NK-92 (cell line): ENCODE measurements around the gene XKRX.

Experiments used
- DNase-seq: peaks from one replicate; lab custom pipeline; 2025; ENCODE audit not compliant: unreplicated experiment; lab: John Stamatoyannopoulos, UW

The XKRX gene

GRCh38 chrX:100895365-100896075 lies 33.2 kb downstream of the XKRX start:
- DNase-seq: no peak

GRCh38 chrX:100883654-100884053 lies 45.1 kb downstream of the XKRX start:
- no peak for DNase-seq

GRCh38 chrX:100880368-100880767 lies 48.3 kb downstream of the XKRX start:
- DNase-seq: no peak

GRCh38 chrX:100874325-100874724 lies 54.4 kb downstream of the XKRX start, which contains the start of gene NOX1:
Gene NOX1, minus strand, starts transcription at chrX:100874359. Its CDS starts 220 bp downstream, at chrX:100874139.
- no peak for DNase-seq

GRCh38 chrX:100871594-100872560 lies 56.8 kb downstream of the XKRX start:
- DNase-seq: no peak

- no peak for DNase-seq
These were observed 58.2 kb downstream of the XKRX start for GRCh38 chrX:100870527-100870926.

GRCh38 chrX:100868273-100868672 lies 60.4 kb downstream of the XKRX start:
- no peak for DNase-seq

- no peak for DNase-seq
These were observed 63.9 kb downstream of the XKRX start for GRCh38 chrX:100864657-100865391.
